Panc1 (cell line): Measurements from ENCODE around the gene ASMTL. TPM values are rescaled to one million over a fixed set of nuclear protein-coding genes. Genes with fewer than 3 reads are reported as not detected.

Experiments
- ATAC-seq: fragments of 200-7000 bp; cut with Tn5 transposase; 2 replicates; pipeline ENCODE4 v1.9.1; 2020; ENCODE audit warnings: mild to moderate bottlenecking, moderate library complexity
- BruUV-seq: library from RNA; stranded (reverse); fragments of 400-500 nt; replicated peaks from 2 replicates; lab custom pipeline; 2021; lab: Mats Ljungman, UMichigan
- CTCF ChIA-PET: fragments of 300-600 bp; sonication (Branson Sonifier 250); formaldehyde crosslinking; loops from one replicate; lab custom pipeline; 2022; ENCODE audit warnings: antibody characterized with exemption; lab: Charles Lee
- POLR2A ChIA-PET: fragments of 300-600 bp; sonication (Branson Sonifier 250); formaldehyde crosslinking; loops from one replicate; lab custom pipeline; 2022; ENCODE audit warnings: antibody characterized with exemption; lab: Charles Lee
- DNase-seq: peaks from one replicate; pipeline ENCODE4 v3.0.0-alpha.2; 2010; ENCODE audit warnings: low read depth, low spot score
- H3K27ac ChIP-seq: 2 replicates; pipeline ENCODE4 v1.5.1; 2011; ENCODE audit warnings: mild to moderate bottlenecking, low read length, inconsistent platforms
- H3K27me3 ChIP-seq: fragments of 200-500 bp; sonication (Bioruptor generic); 2 replicates; pipeline ENCODE4 v1.6.0; 2014; ENCODE audit warnings: low read length, inconsistent platforms; ENCODE audit not compliant: control insufficient read depth, insufficient read depth
- H3K36me3 ChIP-seq: fragments of 200-500 bp; sonication (Bioruptor generic); 2 replicates; pipeline ENCODE4 v1.5.1; 2014; ENCODE audit warnings: inconsistent platforms, mild to moderate bottlenecking, low read length, moderate library complexity; ENCODE audit not compliant: control insufficient read depth, insufficient read depth
- H3K4me1 ChIP-seq: 2 replicates; pipeline ENCODE4 v1.5.1; 2011; ENCODE audit warnings: inconsistent platforms, mild to moderate bottlenecking, low read length, moderate library complexity; ENCODE audit not compliant: control insufficient read depth, insufficient read depth
- H3K4me3 ChIP-seq, 2 experiments: 2 replicates each; pipeline ENCODE4 v1.5.1; 2011 to 2012; ENCODE audit warnings: low read depth in 2 of 2, low read length in 2 of 2, mild to moderate bottlenecking in 2 of 2, inconsistent platforms in 1 of 2, moderate library complexity in 1 of 2
- H3K9me3 ChIP-seq: fragments of 200-500 bp; sonication (Bioruptor generic); 2 replicates; pipeline ENCODE4 v1.5.1; 2014; ENCODE audit warnings: low read depth, mild to moderate bottlenecking, inconsistent platforms, low read length, moderate library complexity; ENCODE audit not compliant: control insufficient read depth, insufficient read depth
- POLR2AphosphoS5 ChIP-seq: IDR thresholded peaks from 2 replicates; pipeline ENCODE4 v1.6.1; 2012; ENCODE audit warnings: mild to moderate bottlenecking, low read depth, low read length, moderate library complexity
- REST ChIP-seq, 2 experiments: IDR thresholded peaks; 2 replicates each; pipeline ENCODE4 v1.6.1; 2011 to 2012; ENCODE audit warnings: low read depth in 2 of 2, control low read depth in 1 of 2, low read length in 1 of 2, mild to moderate bottlenecking in 1 of 2, moderate library complexity in 1 of 2; ENCODE audit not compliant: insufficient read depth in 1 of 2
- SIN3A ChIP-seq: IDR thresholded peaks from 2 replicates; pipeline ENCODE4 v1.6.1; 2012; ENCODE audit warnings: low read depth, mild to moderate bottlenecking, low read length, moderate library complexity, borderline replicate concordance; ENCODE audit not compliant: insufficient read depth
- TCF7L2 ChIP-seq: IDR thresholded peaks from 2 replicates; pipeline ENCODE4 v1.6.1; 2011; ENCODE audit warnings: mild to moderate bottlenecking, low read depth, low read length, inconsistent platforms
- in situ Hi-C: cut with HindIII; loops from 2 replicates; pipeline ENCODE4 v1.10.0; 2016; ENCODE audit warnings: low sequenced_read_pairs, low pct_unique_long_range_greater_than_20kb
- intact Hi-C: fragments of 100-400 bp; cut with micrococcal nuclease; formaldehyde crosslinking; loops from one replicate; pipeline ENCODE4 v1.10.0; 2022; ENCODE audit not compliant: unreplicated experiment
- total RNA-seq: library from RNA; stranded (reverse); gene quantifications from one replicate; pipeline ENCODE4 v1.2.1, GENCODE V29; 2021; ENCODE audit not compliant: unreplicated experiment
- TF ChIP-seq, protein P1 (sequence below): fragments of 450-650 bp; IDR thresholded peaks from 2 replicates; pipeline ENCODE4 v1.5.1; 2017; ENCODE audit warnings: mild to moderate bottlenecking

The ASMTL gene
- total RNA-seq, 1 experiment from 2014 or later, result 16.5 TPM

DNA sequence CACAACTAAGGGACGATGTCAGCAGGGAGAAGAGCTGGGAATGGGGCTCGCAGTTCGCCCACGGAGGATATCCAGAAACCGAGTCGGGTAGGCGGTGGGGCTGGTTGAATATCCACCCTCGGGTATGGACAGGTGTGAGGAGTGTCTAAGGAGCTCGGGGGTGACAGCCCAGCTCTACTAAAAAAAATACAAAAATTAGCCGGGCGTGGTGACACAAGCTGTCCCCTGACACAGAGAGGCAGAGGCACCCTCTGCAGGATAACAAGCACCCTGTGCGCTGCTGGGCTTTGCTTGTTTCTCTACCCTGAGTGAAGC is 12.2 kb upstream of the ASMTL start:
- TF ChIP-seq, protein P1, sequence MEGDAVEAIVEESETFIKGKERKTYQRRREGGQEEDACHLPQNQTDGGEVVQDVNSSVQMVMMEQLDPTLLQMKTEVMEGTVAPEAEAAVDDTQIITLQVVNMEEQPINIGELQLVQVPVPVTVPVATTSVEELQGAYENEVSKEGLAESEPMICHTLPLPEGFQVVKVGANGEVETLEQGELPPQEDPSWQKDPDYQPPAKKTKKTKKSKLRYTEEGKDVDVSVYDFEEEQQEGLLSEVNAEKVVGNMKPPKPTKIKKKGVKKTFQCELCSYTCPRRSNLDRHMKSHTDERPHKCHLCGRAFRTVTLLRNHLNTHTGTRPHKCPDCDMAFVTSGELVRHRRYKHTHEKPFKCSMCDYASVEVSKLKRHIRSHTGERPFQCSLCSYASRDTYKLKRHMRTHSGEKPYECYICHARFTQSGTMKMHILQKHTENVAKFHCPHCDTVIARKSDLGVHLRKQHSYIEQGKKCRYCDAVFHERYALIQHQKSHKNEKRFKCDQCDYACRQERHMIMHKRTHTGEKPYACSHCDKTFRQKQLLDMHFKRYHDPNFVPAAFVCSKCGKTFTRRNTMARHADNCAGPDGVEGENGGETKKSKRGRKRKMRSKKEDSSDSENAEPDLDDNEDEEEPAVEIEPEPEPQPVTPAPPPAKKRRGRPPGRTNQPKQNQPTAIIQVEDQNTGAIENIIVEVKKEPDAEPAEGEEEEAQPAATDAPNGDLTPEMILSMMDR, result no peak
- TF ChIP-seq POLR2AphosphoS5 (no peak), SIN3A (no peak)
- ChIA-PET POLR2A (no interaction called here), CTCF (no interaction called here)
- no TSS peak for BruUV-seq
- in situ Hi-C loops (no loop called here), intact Hi-C loops (no loop called here)
- no peak for DNase-seq
- ATAC-seq, result no peak
- no peaks in the 10 kb centered on the region for H3K9me3 ChIP-seq
- H3K27me3 ChIP-seq, result no peaks in the 10 kb centered on the region
- H3K4me1 ChIP-seq, result no peaks in the 10 kb centered on the region
- no peaks in the 10 kb centered on the region for H3K36me3 ChIP-seq
- H3K4me3 ChIP-seq, result no peak overlapping the region
- no peak overlapping the region for H3K27ac ChIP-seq

DNA sequence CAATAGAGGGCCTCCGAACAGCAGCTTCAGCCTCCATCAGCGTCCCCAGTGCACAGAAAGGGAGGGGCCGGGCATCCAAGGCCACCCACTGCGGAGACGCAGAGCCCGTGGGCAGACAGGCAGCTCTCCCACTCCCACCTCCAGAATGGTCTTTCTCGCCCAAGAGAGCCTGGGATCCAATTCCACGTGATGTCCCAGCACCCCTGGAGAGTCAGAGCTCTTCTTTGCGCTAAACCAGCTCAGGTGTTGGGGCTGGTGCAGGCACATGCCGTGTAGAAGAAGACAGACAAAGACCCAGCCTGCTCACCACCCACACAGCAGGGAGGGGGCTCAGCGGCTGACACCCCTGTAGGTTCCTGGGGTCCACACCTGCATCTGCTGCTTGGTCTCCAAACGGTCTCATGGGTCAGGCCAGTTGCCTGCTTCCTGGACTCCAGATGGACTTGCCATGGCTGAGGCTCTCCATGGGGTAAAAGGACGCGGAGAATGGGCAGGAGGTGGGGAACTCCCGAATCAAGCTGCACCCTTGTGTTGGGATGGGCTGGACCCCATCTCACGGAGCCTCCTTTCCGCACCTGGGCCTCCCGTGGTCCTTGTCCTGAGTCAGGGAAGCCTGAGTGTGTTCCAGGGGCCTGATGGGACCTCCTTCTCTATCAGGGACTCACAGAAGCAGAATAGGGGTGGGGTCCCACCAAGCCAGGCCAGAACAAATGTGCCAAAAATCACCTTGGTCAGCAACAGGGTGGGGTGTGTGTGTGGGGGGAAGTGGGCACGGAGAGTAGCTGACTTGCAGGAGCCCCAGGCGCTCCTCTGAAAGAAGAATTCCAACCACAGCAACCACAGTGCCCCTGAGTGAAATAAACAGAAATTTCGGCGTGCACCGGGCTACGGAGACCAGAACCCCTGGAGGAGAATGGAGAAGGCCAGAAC is 11.6 kb upstream of the ASMTL start:
- no peak for DNase-seq

More for the DNA sequence above, 11.6 kb upstream of the ASMTL start:
- no peak for TF ChIP-seq SIN3A
- no peak for TF ChIP-seq TCF7L2
- TF ChIP-seq, protein P1, result no peak
- no peak for TF ChIP-seq POLR2AphosphoS5
- TF ChIP-seq REST (IDR thresholded peaks at IDR 0.05; ENCODE audit: insufficient read depth in 1 of 2, low read depth in 2 of 2, low read length in 1 of 2), result no peak
- H3K36me3 ChIP-seq, result no peaks in the 10 kb centered on the region
- ChIA-PET POLR2A (no interaction called here), CTCF (no interaction called here)
- H3K27me3 ChIP-seq, result no peaks in the 10 kb centered on the region
- no peaks in the 10 kb centered on the region for H3K9me3 ChIP-seq
- H3K27ac ChIP-seq, result no peak overlapping the region
- intact Hi-C loops, result no loop called here
- H3K4me3 ChIP-seq, result no peak overlapping the region
- in situ Hi-C loops, result no loop called here
- ATAC-seq, result no peak
- no peaks in the 10 kb centered on the region for H3K4me1 ChIP-seq
- BruUV-seq, result no TSS peak
